GM12892 (cell line): ENCODE data around the gene LARP7.
"Not testable (repeated sequence)": the region's sequence is repeated elsewhere in the genome, so short reads cannot be mapped to it uniquely, and the experiment has no call there.

Experiments
- DNase-seq: peaks from one replicate; pipeline ENCODE4 v3.0.0; 2011; ENCODE audit not compliant: insufficient read length
- FAIRE-seq: peaks from 2 replicates; lab custom pipeline; 2011; peaks lifted over from hg19 to GRCh38; lab: Jason Lieb, UNC
- POLR2A ChIP-seq: IDR thresholded peaks from 2 replicates; pipeline ENCODE4 v1.6.1; 2011; ENCODE audit warnings: low read depth, low read length, control low read depth
- POLR2AphosphoS5 ChIP-seq: IDR thresholded peaks from 2 replicates; pipeline ENCODE4 v1.6.1; 2011; ENCODE audit warnings: low read depth, low read length, control low read depth
- TAF1 ChIP-seq: IDR thresholded peaks from 2 replicates; pipeline ENCODE4 v1.6.1; 2011; ENCODE audit warnings: low read depth, mild to moderate bottlenecking, control low read depth, low read length, borderline replicate concordance

LARP7 gene

GRCh38 chr4:112637552-112637866 is 566 bp downstream of the LARP7 start:
- TF ChIP-seq POLR2A (no peak), POLR2AphosphoS5 (no peak; the same call in 1 of the 2 replicates), TAF1 (no peak)
- FAIRE-seq (no peak), DNase-seq (no peak)

GRCh38 chr4:112642526-112642925 is 5.6 kb downstream of the LARP7 start:
- DNase-seq, result no peak
- no peak for FAIRE-seq

GRCh38 chr4:112644595-112645535 is 7.9 kb downstream of the LARP7 start:
- not testable (repeated sequence) for DNase-seq

More at GRCh38 chr4:112642526-112642925, 5.6 kb downstream of the LARP7 start:
- TF ChIP-seq TAF1 (no peak), POLR2A (no peak), POLR2AphosphoS5 (no peak)

GRCh38 chr4:112645541-112646329 is 8.8 kb downstream of the LARP7 start:
- DNase-seq (no peak), FAIRE-seq (no peak)
- no peak for TF ChIP-seq TAF1
- no peak for TF ChIP-seq POLR2A
- no peak for TF ChIP-seq POLR2AphosphoS5

More at GRCh38 chr4:112644595-112645535, 7.9 kb downstream of the LARP7 start:
- not testable (repeated sequence) for FAIRE-seq

- FAIRE-seq (no peak), DNase-seq (no peak)
- TF ChIP-seq TAF1 (no peak), POLR2AphosphoS5 (no peak)
These were observed 9.9 kb downstream of the LARP7 start for GRCh38 chr4:112646632-112647537.

- no peak for TF ChIP-seq TAF1
- TF ChIP-seq POLR2AphosphoS5, result no peak
- DNase-seq, result no peak
- no peak for FAIRE-seq
These were observed 10.8 kb downstream of the LARP7 start for GRCh38 chr4:112647785-112648184.

- TF ChIP-seq POLR2AphosphoS5 (no peak), TAF1 (no peak), POLR2A (no peak)
- DNase-seq, result no peak
- FAIRE-seq, result no peak
These were observed 11.5 kb downstream of the LARP7 start for GRCh38 chr4:112648263-112649054.

GRCh38 chr4:112649055-112649408 is 12.1 kb downstream of the LARP7 start:
- FAIRE-seq (no peak), DNase-seq (no peak)
- TF ChIP-seq POLR2AphosphoS5 (no peak), TAF1 (no peak), POLR2A (no peak)

- FAIRE-seq (no peak), DNase-seq (no peak)
- TF ChIP-seq POLR2A (no peak), POLR2AphosphoS5 (no peak), TAF1 (no peak)
These were observed 13.4 kb downstream of the LARP7 start for GRCh38 chr4:112650332-112650731.

GRCh38 chr4:112651641-112652040 is 14.7 kb downstream of the LARP7 start:
- FAIRE-seq, result no peak

GRCh38 chr4:112652216-112652615 is 15.3 kb downstream of the LARP7 start:
- TF ChIP-seq TAF1 (no peak), POLR2AphosphoS5 (no peak), POLR2A (no peak)
- no peak for FAIRE-seq
- no peak for DNase-seq

More at GRCh38 chr4:112651641-112652040, 14.7 kb downstream of the LARP7 start:
- DNase-seq, result no peak
- no peak for TF ChIP-seq POLR2AphosphoS5
- no peak for TF ChIP-seq POLR2A
- TF ChIP-seq TAF1, result no peak

GRCh38 chr4:112655270-112655669 is 18.3 kb downstream of the LARP7 start:
- no peak for DNase-seq
- no peak for FAIRE-seq
- no peak for TF ChIP-seq POLR2AphosphoS5
- no peak for TF ChIP-seq TAF1
- no peak for TF ChIP-seq POLR2A

GRCh38 chr4:112656115-112656514 is 19.2 kb downstream of the LARP7 start:
- not testable (repeated sequence) for DNase-seq, FAIRE-seq
